ENCODE results near the gene PPM1L.

PPM1L gene

DNA sequence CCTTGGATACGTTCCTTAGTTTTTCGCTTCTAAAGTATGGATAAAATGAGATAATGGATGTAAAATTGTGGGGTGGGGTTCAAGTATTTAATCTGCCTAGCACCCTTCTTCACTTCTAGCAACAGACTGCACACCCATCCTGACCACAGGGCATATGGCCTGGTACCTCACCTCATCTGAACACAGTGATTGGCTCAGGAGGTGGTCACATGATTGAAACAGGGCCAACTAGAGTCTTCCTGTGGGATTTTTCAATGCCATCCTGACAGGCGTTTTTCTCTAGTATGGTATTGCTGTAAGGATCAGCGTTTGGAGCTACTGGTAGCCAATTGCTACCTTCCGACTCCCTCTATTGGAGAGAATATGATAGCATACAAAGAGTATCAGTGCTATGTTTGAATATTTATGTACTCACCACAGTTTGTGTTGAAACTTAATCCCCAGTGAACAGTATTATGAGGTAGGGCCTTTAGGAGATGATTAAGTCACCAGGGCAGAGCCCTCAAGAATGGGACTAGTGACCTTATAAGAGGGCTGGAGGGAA, 172.2 kb downstream of the PPM1L start:
- DNase-seq (ENCODE audit: low read depth, low spot score), result no peak

DNA sequence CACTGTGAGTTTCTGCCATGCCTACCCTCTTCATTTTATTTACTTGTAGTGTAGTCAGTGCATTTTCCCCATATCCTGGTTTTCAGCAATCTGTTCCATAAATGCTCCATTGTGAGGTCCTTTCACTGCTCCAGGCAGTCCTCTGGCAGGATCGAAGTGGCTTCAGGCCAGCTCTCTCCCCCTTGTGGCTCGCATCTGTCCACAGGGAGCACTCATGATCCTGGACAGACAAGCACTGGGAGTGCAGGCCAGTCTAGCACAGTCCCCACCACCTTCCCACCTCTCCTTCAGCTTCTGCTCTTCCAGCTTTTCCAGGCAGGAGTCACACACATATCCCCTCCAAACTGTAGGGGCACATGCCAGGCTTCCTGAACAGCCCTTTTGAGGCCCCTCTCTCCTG, 173.6 kb downstream of the PPM1L start:
- DNase-seq (ENCODE audit: low read depth, low spot score), result peak; percentile 18

GRCh38 chr3:160931474-160931873, 175.4 kb downstream of the PPM1L start:
- no peak for DNase-seq (ENCODE audit: low read depth, low spot score)

DNA sequence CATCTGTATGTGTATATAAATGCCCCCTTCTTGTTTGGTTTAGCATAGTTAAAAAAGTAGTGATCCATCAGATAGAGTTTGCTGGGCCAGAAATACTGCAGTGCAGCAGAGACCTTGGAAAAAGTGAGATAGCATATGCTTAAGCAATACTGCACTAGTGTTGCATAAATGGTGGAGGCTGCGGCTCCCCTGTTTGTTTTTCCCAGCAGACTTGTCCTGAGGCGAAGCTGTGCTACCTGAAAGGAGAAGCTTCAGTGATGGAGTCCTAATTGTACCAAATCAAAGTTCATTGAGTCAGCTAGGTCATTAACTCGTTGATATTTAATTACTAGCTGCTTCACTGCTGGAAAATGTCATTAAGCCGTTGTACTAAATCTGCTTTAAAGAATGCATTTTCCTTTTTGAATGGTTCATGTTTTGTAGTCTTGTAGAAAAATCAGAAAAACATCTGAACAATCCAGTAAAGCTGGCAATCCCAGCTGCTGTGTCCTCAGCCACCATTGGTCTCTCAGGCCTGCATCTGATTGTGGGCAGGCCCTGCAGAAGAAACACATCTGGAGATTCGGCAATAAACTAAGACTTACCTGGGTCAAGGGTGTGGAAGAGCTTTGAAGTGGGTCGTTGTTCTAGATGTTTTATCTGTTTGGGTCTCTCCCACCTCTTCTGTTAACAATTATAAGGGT, 179.5 kb downstream of the PPM1L start:
- no peak for DNase-seq (ENCODE audit: low read depth, low spot score)

- DNase-seq (ENCODE audit: low read depth, low spot score), result peak; percentile 83
Measured at GRCh38 chr3:160941885-160942494, 186.0 kb downstream of the PPM1L start.

- DNase-seq (ENCODE audit: low read depth, low spot score), result no peak
Measured at GRCh38 chr3:160943996-160944395, 188.0 kb downstream of the PPM1L start.

- no peak for DNase-seq (ENCODE audit: low read depth, low spot score)
Measured at GRCh38 chr3:160945336-160945735, 189.3 kb downstream of the PPM1L start.

DNA sequence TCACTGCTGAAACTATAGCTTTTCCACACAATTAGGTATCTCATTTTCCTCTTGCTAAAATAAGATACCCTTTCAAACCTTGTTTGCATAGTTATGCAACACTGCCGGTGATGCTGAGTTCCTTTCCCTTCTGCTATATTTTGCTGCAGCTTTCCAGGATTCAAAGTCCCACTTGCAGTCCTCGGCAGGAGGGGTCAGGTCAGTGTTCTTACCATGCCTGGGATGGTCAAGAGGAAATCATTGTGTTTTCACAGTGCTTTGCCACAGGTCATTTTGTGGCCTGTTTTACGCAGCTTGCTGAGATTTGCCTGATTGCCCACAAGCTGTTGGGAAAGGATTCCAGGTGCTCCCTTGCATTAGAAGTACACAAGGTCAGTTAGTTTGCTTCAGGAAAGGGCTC, 192.2 kb downstream of the PPM1L start:
- DNase-seq (ENCODE audit: low read depth, low spot score), result no peak

DNA sequence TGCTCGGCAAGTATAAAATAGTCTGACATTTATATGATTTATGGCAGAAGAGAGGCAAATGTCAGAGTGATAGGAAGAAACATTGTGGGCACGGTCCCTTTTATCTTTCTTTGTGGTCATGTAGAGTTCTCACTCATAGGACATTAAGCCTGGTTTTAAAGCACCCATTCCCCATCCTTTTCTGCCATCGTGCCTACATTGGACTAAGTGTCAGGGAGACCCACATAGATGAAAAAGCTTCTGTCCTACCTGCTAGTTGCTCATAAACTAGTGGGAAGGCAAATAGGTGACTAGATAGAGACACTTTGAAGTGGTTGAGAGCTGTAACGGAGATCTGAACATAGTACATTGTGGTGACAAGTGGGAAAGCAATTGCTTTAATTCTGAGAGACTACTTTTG, 193.4 kb downstream of the PPM1L start:
- DNase-seq (ENCODE audit: low read depth, low spot score), result no peak

DNA sequence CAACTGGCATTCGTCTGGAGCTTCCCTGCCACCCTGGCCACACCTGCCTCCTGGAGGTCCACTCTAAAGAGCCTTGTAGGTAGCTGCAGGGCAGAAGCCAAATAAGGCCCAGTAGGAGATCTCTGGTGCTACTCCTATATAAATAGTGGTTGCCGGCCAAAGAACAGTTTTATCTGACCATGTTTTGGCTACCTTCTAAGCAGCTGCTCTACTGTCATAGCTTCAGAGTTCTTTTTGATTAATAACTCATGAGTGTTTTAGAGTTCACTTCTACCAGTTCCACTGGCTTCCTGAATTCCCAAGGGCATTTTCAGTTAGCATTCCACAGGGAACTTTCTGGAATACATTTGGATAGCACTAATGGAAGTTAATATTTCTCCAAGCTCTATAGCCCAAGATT, 194.5 kb downstream of the PPM1L start:
- no peak for DNase-seq (ENCODE audit: low read depth, low spot score)

GRCh38 chr3:160950954-160951353, 194.9 kb downstream of the PPM1L start:
- no peak for DNase-seq (ENCODE audit: low read depth, low spot score)

DNA sequence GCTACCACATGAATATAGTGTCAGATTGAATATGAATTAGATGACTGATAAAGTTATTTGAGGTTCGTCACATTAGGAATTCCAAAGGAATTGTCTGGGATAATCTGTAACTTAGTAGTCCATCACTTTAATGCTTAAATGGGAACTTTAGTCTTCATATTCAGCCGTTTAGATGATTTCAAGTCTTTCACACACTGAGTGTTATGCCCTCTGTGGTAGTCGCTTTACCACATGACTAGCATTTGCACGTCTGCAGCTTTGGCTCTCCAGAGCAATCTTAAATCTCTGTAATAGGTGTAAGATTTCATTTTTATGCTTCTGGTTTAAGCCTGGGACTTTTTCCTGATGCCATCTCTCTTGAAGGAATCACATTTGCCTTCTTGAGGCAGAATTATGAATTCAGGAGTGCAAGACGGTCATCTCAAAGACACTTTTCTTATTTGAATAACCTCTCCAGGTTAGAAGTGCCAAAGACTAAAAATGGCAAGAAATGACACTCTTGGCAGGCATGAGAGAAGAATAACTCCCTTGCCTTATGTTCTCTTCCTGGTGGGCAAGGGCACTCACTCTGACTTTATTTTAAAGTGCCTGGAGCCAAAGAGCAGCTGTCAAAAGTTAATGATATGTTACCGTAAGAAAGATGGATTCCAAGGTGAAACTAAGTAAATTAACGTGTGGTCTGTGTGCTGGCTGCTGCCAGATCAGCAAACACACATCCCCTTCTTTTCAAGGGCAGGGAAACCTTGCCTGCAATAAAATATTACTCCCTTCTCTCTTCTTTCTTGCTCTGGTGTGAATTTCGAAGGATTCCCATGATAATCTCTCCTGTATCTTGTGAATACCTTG, 195.8 kb downstream of the PPM1L start:
- DNase-seq (ENCODE audit: low read depth, low spot score), result no peak

DNA sequence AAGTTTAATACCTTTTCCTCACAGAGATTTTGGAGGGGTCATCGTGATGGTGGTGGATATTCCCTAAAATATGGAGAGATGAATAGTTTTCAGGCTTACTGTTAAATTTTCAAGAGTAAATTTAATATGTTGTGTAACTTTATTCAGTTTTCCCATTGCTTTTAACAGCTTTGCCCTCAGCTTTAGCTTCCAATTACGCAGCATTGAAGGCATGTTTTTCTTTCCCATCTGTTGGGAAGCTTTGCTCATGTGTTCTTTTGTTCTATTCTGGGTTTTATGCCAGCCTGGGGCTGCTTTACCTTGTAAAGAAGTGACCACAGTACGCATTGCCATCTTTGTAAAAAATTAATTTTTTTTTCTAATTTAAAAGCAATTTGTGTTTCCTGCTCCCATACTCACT, 197.7 kb downstream of the PPM1L start:
- peak; percentile 71 for DNase-seq (ENCODE audit: low read depth, low spot score)

- peak; percentile 24 for DNase-seq (ENCODE audit: low read depth, low spot score)
Measured at GRCh38 chr3:160956785-160957184, 200.8 kb downstream of the PPM1L start.

DNA sequence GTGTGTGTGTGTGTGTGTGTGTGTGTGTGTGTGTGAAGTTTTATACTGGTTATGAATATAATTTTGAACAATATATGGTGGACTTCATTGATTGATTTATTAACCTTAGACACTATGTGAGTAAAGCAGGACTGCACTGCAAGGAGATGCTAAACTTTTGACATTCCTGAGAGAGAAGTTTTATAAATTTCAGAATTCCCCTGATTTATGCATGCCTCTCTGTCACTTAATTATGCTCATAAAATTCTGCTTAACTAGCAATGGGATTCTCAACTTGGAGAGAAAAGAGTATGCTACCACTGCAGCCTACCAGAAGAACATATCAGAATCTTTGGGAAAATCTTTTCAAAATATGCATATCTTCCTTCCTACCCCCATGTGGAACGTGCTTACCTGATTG, 204.5 kb downstream of the PPM1L start:
- no peak for DNase-seq (ENCODE audit: low read depth, low spot score)

GRCh38 chr3:160963949-160964348, 207.9 kb downstream of the PPM1L start:
- DNase-seq (ENCODE audit: low read depth, low spot score), result no peak

- peak; percentile 27 for DNase-seq (ENCODE audit: low read depth, low spot score)
Measured at GRCh38 chr3:160968761-160969160, 212.7 kb downstream of the PPM1L start.

- DNase-seq (ENCODE audit: low read depth, low spot score), result no peak
Measured at GRCh38 chr3:160973067-160973809, 217.2 kb downstream of the PPM1L start.

GRCh38 chr3:160977773-160978172, 221.7 kb downstream of the PPM1L start:
- no peak for DNase-seq (ENCODE audit: low read depth, low spot score)

DNA sequence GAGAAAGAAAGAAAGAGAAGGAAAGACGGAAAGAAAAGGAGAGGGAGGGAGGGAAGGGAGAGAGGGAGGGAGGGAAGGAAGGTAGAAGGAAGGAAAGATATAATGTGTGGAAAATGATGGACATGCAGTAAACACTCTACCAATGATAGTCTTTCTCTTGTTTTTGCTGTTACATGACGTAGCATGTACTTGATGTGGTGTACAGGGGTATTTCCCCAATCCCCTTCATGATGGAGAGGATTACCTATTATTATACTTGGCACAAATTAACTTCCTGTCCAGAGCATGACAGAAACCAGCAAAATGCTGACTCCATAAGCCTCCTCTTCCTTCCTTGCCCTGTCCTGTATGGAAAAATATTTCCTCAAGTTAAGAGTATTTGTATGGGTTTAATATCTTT, 224.7 kb downstream of the PPM1L start:
- DNase-seq (ENCODE audit: low read depth, low spot score), result no peak

GRCh38 chr3:160981217-160981938, 225.3 kb downstream of the PPM1L start:
- DNase-seq (ENCODE audit: low read depth, low spot score), result no peak
